ENCODE measurements around the gene LRRC27.

- TF ChIP-seq, protein P1, sequence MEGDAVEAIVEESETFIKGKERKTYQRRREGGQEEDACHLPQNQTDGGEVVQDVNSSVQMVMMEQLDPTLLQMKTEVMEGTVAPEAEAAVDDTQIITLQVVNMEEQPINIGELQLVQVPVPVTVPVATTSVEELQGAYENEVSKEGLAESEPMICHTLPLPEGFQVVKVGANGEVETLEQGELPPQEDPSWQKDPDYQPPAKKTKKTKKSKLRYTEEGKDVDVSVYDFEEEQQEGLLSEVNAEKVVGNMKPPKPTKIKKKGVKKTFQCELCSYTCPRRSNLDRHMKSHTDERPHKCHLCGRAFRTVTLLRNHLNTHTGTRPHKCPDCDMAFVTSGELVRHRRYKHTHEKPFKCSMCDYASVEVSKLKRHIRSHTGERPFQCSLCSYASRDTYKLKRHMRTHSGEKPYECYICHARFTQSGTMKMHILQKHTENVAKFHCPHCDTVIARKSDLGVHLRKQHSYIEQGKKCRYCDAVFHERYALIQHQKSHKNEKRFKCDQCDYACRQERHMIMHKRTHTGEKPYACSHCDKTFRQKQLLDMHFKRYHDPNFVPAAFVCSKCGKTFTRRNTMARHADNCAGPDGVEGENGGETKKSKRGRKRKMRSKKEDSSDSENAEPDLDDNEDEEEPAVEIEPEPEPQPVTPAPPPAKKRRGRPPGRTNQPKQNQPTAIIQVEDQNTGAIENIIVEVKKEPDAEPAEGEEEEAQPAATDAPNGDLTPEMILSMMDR (IDR thresholded peaks at IDR 0.05; ENCODE audit: low read depth, low read length), result no peak
- TF ChIP-seq EZH2phosphoT487 (IDR thresholded peaks at IDR 0.05; ENCODE audit: low read depth), result no peak
These were observed 84.0 kb downstream of the LRRC27 start for GRCh38 chr10:132415956-132416355.

Data from OCI-LY3 (cell line).